GM23338 (cell line): ENCODE measurements around the gene KCNH4. TPM values are rescaled to one million over a fixed set of nuclear protein-coding genes. Genes with fewer than 3 reads are reported as not detected.

Experiments used
- ATAC-seq: fragments of 200-7000 bp; cut with Tn5 transposase; 3 replicates; pipeline ENCODE4 v1.9.1; 2020
- DNase-seq: peaks from one replicate; pipeline ENCODE4 v3.0.0-alpha.2; 2015; ENCODE audit warnings: low spot score
- H2AFZ ChIP-seq: fragments of 200-600 bp; sonication (generic); 2 replicates; pipeline ENCODE4 v1.8.0; 2016; ENCODE audit warnings: antibody characterized with exemption, mild to moderate bottlenecking, moderate library complexity
- H3F3A ChIP-seq: fragments of 200-600 bp; sonication (generic); replicated peaks from 2 replicates; pipeline ENCODE4 v1.8.0; 2017; ENCODE audit warnings: antibody characterized with exemption, mixed run types, low read depth
- H3K27ac ChIP-seq: fragments of 200-600 bp; sonication (generic); 2 replicates; pipeline ENCODE4 v1.6.1; 2016; ENCODE audit warnings: low read depth
- H3K27me3 ChIP-seq: fragments of 200-600 bp; sonication (generic); 2 replicates; pipeline ENCODE4 v1.8.0; 2016; ENCODE audit warnings: mild to moderate bottlenecking, mixed run types, moderate library complexity; ENCODE audit not compliant: insufficient read depth
- H3K36me3 ChIP-seq: fragments of 200-600 bp; sonication (generic); 2 replicates; pipeline ENCODE4 v1.8.0; 2016; ENCODE audit warnings: mild to moderate bottlenecking; ENCODE audit not compliant: insufficient read depth
- H3K4me1 ChIP-seq: fragments of 200-600 bp; sonication (generic); 2 replicates; pipeline ENCODE4 v1.8.0; 2016; ENCODE audit warnings: mild to moderate bottlenecking, moderate library complexity; ENCODE audit not compliant: insufficient read depth
- H3K4me2 ChIP-seq: fragments of 200-600 bp; sonication (generic); 2 replicates; pipeline ENCODE4 v1.7.1; 2017; ENCODE audit warnings: mixed run types
- H3K4me3 ChIP-seq: fragments of 200-600 bp; sonication (generic); 2 replicates; pipeline ENCODE4 v1.6.1; 2016; ENCODE audit warnings: mixed run types
- H3K79me2 ChIP-seq: fragments of 200-600 bp; sonication (generic); replicated peaks from 2 replicates; pipeline ENCODE4 v1.8.0; 2017; ENCODE audit warnings: mild to moderate bottlenecking; ENCODE audit not compliant: insufficient read depth
- H3K9me2 ChIP-seq: fragments of 200-600 bp; sonication (generic); 2 replicates; pipeline ENCODE4 v1.8.0; 2017; ENCODE audit not compliant: insufficient read depth
- H4K20me1 ChIP-seq: fragments of 200-600 bp; sonication (generic); replicated peaks from 2 replicates; pipeline ENCODE4 v1.8.0; 2017; ENCODE audit warnings: mild to moderate bottlenecking; ENCODE audit not compliant: insufficient read depth
- H3K27ac Mint-ChIP-seq: 2 replicates; pipeline ENCODE4 v1.8.0; 2020; ENCODE audit warnings: inconsistent platforms, mild to moderate bottlenecking, moderate library complexity, mixed read lengths
- H3K27me3 Mint-ChIP-seq: 3 replicates; pipeline ENCODE4 v1.8.0; 2022; ENCODE audit warnings: low read depth, mild to moderate bottlenecking, moderate library complexity, mixed read lengths, inconsistent platforms; ENCODE audit not compliant: insufficient read depth, poor library complexity
- H3K36me3 Mint-ChIP-seq: 3 replicates; pipeline ENCODE4 v1.8.0; 2021; ENCODE audit warnings: low read depth, mild to moderate bottlenecking, inconsistent platforms, moderate library complexity, mixed read lengths
- H3K4me1 Mint-ChIP-seq: 3 replicates; pipeline ENCODE4 v1.8.0; 2020; ENCODE audit warnings: mild to moderate bottlenecking, inconsistent platforms, mixed read lengths
- H3K4me3 Mint-ChIP-seq: 3 replicates; pipeline ENCODE4 v1.8.0; 2021; ENCODE audit warnings: moderate library complexity, mild to moderate bottlenecking, inconsistent platforms, mixed read lengths
- H3K9me3 Mint-ChIP-seq: 3 replicates; pipeline ENCODE4 v1.8.0; 2020; ENCODE audit warnings: moderate library complexity, mild to moderate bottlenecking, inconsistent platforms, mixed read lengths
- CREB1 ChIP-seq: fragments of 250-450 bp; sonication (Bioruptor Pico); IDR thresholded peaks from 2 replicates; pipeline ENCODE4 v1.5.0; 2020; ENCODE audit warnings: low read depth, mild to moderate bottlenecking, moderate library complexity
- CTCF ChIP-seq, 2 experiments: fragments of 200-600 bp in 1 of 2; sonication (generic) in 1 of 2; conservative IDR thresholded peaks; 2 replicates each; pipeline versions ENCODE4 v1.5.1 to v1.6.1; 2016 to 2017; ENCODE audit warnings: antibody characterized with exemption in 2 of 2, low read depth in 2 of 2, mild to moderate bottlenecking in 2 of 2, moderate library complexity in 1 of 2
- ETS1 ChIP-seq: IDR thresholded peaks from 2 replicates; pipeline ENCODE4 v1.6.1; 2016; ENCODE audit warnings: antibody characterized with exemption
- EZH2 ChIP-seq: fragments of 200-600 bp; sonication (generic); IDR thresholded peaks from one replicate; pipeline ENCODE4 v1.8.0; 2017; ENCODE audit warnings: antibody characterized with exemption, mild to moderate bottlenecking, low read depth; ENCODE audit not compliant: unreplicated experiment
- JUNB ChIP-seq: IDR thresholded peaks from one replicate; pipeline ENCODE4 v1.6.1; 2016; ENCODE audit warnings: antibody characterized with exemption; ENCODE audit not compliant: unreplicated experiment
- NANOG ChIP-seq: IDR thresholded peaks from 2 replicates; pipeline ENCODE4 v1.6.1; 2016; ENCODE audit warnings: antibody characterized with exemption, borderline replicate concordance
- POLR2AphosphoS5 ChIP-seq: IDR thresholded peaks from 2 replicates; pipeline ENCODE4 v1.6.1; 2016; ENCODE audit warnings: antibody characterized with exemption, low read depth
- REST ChIP-seq: IDR thresholded peaks from one replicate; pipeline ENCODE4 v1.6.1; 2018; ENCODE audit warnings: antibody characterized with exemption; ENCODE audit not compliant: unreplicated experiment
- STAT1 ChIP-seq: IDR thresholded peaks from one replicate; pipeline ENCODE4 v1.6.1; 2016; ENCODE audit warnings: antibody characterized with exemption; ENCODE audit not compliant: unreplicated experiment
- ZNF331 ChIP-seq: fragments of 250-450 bp; sonication (Bioruptor Pico); IDR thresholded peaks from 2 replicates; pipeline ENCODE4 v1.5.0; 2020; ENCODE audit warnings: low read depth, mild to moderate bottlenecking, moderate library complexity
- polyA plus RNA-seq: library from polyadenylated mRNA; unstranded; fragments of >200 nt; fragmentation: Nextera tagmentation; extraction: Ambion mirVana; gene quantifications from 2 replicates; pipeline ENCODE4 v1.2.1, GENCODE V29; 2016
- total RNA-seq: library from RNA; depleted of rRNA; stranded (reverse); fragments of >200 nt; shearing (Covaris generic); gene quantifications from 2 replicates; pipeline ENCODE4 v1.2.3, GENCODE V29; 2014

KCNH4 gene
- total and polyA plus RNA-seq, 2 experiments from 2014 or later: 0.08 to 0.49 TPM

GRCh38 chr17:42190491-42191274, 9.7 kb upstream of the KCNH4 start (continued):
- TF ChIP-seq CTCF (conservative IDR thresholded peaks at IDR 0.05; ENCODE audit: low read depth in 2 of 2) (no peak), POLR2AphosphoS5 (no peak), ZNF331 (CRISPR knock-in tag) (no peak), CREB1 (no peak), NANOG (no peak), ETS1 (no peak)

GRCh38 chr17:42189651-42189965, 8.7 kb upstream of the KCNH4 start:
- no peaks in the 10 kb centered on the region for H3K79me2 ChIP-seq
- Mint-ChIP-seq H3K4me3 (no peak overlapping the region), H3K9me3 (no peaks in the 10 kb centered on the region), H3K27ac (no peak overlapping the region), H3K4me1 (peaks cover 26% of the 10 kb centered on the region), H3K36me3 (no peaks in the 10 kb centered on the region), H3K27me3 (peaks cover 25% of the 10 kb centered on the region)
- H2AFZ ChIP-seq: no peak overlapping the region
- peaks cover 12% of the 10 kb centered on the region for H3K4me1 ChIP-seq
- H3K9me2 ChIP-seq: no peaks in the 10 kb centered on the region
- H4K20me1 ChIP-seq: no peaks in the 10 kb centered on the region
- H3K4me3 ChIP-seq: no peak overlapping the region
- no peaks in the 10 kb centered on the region for H3K36me3 ChIP-seq
- 0 out of 3 replicates have a peak, but pooled peaks have one; percentile 6 for ATAC-seq
- H3K27me3 ChIP-seq: peaks cover 18% of the 10 kb centered on the region
- H3F3A ChIP-seq: 0 out of 2 replicates have a peak, but pooled peaks cover 4% of the 10 kb centered on the region
- DNase-seq: no peak
- H3K4me2 ChIP-seq: no peak overlapping the region
- no peak overlapping the region for H3K27ac ChIP-seq
- TF ChIP-seq REST (no peak), STAT1 (no peak), ETS1 (no peak), EZH2 (no peak), CREB1 (no peak), CTCF (conservative IDR thresholded peaks at IDR 0.05; ENCODE audit: low read depth in 2 of 2) (no peak), ZNF331 (CRISPR knock-in tag) (no peak), JUNB (no peak), NANOG (no peak)
